ENCODE data around the gene ACOT9.

The ACOT9 gene

DNA sequence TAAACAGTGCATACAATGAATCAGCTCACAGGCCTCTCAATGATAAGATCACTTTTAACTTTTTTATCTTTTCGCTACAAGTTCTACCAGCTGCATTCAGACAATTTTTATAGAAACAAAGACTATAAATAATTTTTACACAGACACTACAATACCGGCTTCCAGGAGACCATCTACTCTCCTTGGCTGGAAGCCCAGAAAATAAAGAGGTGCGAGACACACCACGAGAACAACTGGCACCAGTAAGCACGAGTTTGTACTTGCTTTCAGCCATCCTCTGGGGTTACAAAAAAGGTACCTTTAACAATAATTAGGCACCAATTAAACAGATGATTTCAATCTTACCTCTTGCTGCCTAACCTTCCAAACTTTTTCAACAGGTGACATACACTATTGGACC lies 87.0 kb downstream of the ACOT9 start:
- no peaks in the 10 kb centered on the region for H3K4me1 ChIP-seq (ENCODE audit: control insufficient read depth in 2 of 2, insufficient read depth in 2 of 2, low read length in 2 of 2)
- no peak overlapping the region for H3K27ac ChIP-seq (ENCODE audit: low read depth in 2 of 2, low read length in 2 of 2)
- peaks cover 2 to 3% of the 10 kb centered on the region in 2 donors for H3K27me3 ChIP-seq (ENCODE audit: control insufficient read depth in 2 of 2, insufficient read depth in 2 of 2, low read length in 2 of 2)
- no peaks in the 10 kb centered on the region for H3K36me3 ChIP-seq (ENCODE audit: control insufficient read depth in 2 of 2, insufficient read depth in 2 of 2, low read length in 2 of 2)
- no peak overlapping the region for H3K4me3 ChIP-seq (ENCODE audit: low read length in 2 of 2)
- no peaks in the 10 kb centered on the region for H3K9me3 ChIP-seq (ENCODE audit: control insufficient read depth in 2 of 2, low read length in 2 of 2)
- H3K9ac ChIP-seq (ENCODE audit: low read depth in 1 of 2, low read length in 2 of 2) = no peak overlapping the region
